Osteocyte (in vitro differentiated cells): ENCODE data around the gene ATP6V1B1. TPM values are rescaled to one million over a fixed set of nuclear protein-coding genes. Genes with fewer than 3 reads are reported as not detected.

ENCODE experiments used
- DNase-seq: peaks from one replicate; pipeline ENCODE4 v3.0.0; 2021; ENCODE audit warnings: mixed read lengths; ENCODE audit not compliant: unreplicated experiment; ENCODE audit errors: extremely low spot score
- H3K27ac Mint-ChIP-seq: one replicate; pipeline ENCODE4 v1.8.0; 2021; ENCODE audit warnings: mild to moderate bottlenecking, mixed read lengths; ENCODE audit not compliant: unreplicated experiment
- H3K27me3 Mint-ChIP-seq: one replicate; pipeline ENCODE4 v1.8.0; 2021; ENCODE audit warnings: mixed read lengths; ENCODE audit not compliant: unreplicated experiment
- H3K36me3 Mint-ChIP-seq: one replicate; pipeline ENCODE4 v1.8.0; 2021; ENCODE audit warnings: mixed read lengths; ENCODE audit not compliant: unreplicated experiment
- H3K4me1 Mint-ChIP-seq: one replicate; pipeline ENCODE4 v1.8.0; 2021; ENCODE audit warnings: mixed read lengths; ENCODE audit not compliant: unreplicated experiment
- H3K4me3 Mint-ChIP-seq: one replicate; pipeline ENCODE4 v1.8.0; 2021; ENCODE audit warnings: mild to moderate bottlenecking, moderate library complexity, mixed read lengths; ENCODE audit not compliant: unreplicated experiment
- H3K9me3 Mint-ChIP-seq: one replicate; pipeline ENCODE4 v1.8.0; 2021; ENCODE audit warnings: mixed read lengths; ENCODE audit not compliant: unreplicated experiment
- total RNA-seq: library from RNA; stranded (reverse); gene quantifications from 2 replicates; pipeline ENCODE4 v1.2.1, GENCODE V29; 2021
- TF ChIP-seq, protein P1 (sequence below): fragments of 200-600 bp; sonication (generic); IDR thresholded peaks from 2 replicates; pipeline ENCODE4 v1.5.0; 2021; ENCODE audit warnings: antibody characterized with exemption, mild to moderate bottlenecking, moderate library complexity

ATP6V1B1 gene
- total RNA-seq, 1 donor from 2014 or later, result 6.3 TPM

DNA sequence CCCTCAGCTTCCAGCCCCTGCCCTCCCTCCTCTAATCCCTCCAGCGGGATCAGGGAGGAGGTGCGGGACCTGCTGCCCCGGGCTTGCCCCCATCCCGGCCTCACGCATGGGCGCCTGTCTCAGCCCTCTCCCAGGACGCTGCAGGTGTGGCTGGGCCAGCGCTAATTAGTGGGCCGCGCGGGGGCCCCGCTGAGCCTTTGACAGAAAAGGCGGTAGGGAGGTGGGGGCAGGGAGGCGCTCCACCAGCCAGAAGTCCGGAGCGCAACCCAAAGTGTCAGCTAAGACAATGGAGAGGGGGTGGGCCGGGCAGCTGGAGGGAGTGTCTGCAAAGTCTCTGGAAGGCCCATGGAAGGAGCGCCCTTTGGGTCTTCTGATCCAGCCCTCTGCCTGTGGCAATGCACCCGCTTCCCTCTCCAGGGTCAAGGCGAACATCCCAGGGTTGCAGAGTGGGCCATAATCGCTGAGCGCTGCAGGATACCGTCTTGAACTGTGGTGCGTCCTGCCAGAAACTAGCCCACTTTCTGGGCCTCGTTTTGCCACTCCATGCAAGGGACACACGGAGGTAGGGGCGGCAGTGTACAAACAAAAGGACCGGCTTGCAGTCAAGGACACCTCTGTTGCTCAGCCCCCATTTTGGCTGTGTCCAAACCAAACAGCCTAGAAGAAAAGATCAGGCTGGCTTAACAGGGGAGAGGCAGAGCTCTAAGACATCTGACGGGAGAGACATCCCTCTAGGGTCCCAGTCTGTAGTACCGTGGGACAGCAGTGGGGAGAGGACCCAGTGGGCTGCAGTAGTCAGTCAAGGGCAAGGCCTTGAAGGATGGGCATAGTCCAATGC lies 3.5 kb downstream of the ATP6V1B1 start:
- H3K4me1 Mint-ChIP-seq, result peaks cover 10% of the 10 kb centered on the region
- H3K4me3 Mint-ChIP-seq, result no peak overlapping the region
- H3K27me3 Mint-ChIP-seq, result no peaks in the 10 kb centered on the region
- TF ChIP-seq, protein P1, sequence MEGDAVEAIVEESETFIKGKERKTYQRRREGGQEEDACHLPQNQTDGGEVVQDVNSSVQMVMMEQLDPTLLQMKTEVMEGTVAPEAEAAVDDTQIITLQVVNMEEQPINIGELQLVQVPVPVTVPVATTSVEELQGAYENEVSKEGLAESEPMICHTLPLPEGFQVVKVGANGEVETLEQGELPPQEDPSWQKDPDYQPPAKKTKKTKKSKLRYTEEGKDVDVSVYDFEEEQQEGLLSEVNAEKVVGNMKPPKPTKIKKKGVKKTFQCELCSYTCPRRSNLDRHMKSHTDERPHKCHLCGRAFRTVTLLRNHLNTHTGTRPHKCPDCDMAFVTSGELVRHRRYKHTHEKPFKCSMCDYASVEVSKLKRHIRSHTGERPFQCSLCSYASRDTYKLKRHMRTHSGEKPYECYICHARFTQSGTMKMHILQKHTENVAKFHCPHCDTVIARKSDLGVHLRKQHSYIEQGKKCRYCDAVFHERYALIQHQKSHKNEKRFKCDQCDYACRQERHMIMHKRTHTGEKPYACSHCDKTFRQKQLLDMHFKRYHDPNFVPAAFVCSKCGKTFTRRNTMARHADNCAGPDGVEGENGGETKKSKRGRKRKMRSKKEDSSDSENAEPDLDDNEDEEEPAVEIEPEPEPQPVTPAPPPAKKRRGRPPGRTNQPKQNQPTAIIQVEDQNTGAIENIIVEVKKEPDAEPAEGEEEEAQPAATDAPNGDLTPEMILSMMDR, result no peak
- peak; percentile 83 for DNase-seq
- no peaks in the 10 kb centered on the region for H3K36me3 Mint-ChIP-seq
- H3K27ac Mint-ChIP-seq, result no peak overlapping the region
- no peaks in the 10 kb centered on the region for H3K9me3 Mint-ChIP-seq

DNA sequence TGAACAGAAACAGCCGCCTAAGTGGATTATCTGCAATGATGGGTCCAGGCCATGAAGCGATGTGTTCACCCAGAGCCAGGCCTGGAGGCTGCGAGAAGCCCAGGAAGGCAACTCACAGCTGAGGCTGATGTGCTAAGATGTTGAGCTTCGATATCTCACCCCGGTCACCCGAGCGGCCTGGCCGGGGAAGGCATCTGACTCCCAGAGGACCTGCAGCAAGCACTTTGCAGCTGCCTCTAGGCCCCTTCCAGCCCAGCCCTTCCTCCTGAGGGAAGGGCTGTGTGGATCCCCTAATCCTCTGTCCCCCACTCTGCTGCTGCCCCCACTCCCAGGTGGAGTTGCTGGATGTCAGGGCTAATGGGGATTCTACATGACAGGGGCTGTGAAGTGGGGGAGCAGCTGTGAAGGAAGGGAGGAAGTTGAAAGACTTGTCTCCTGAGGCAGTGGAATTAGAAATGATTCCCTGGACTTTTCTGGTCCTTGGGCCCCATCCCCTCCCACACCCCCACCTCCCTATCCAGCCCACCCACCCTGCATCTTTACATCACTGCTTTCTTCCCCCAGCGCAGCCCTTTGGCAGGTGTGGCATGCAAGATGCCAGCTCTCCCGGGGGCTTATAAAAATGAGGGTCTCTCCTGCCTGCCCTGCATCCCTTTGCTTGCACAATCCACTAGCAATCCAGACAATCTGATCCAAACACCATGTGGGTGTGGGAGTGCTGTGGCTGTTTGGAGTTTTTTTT lies 4.3 kb downstream of the ATP6V1B1 start:
- no peak overlapping the region for H3K27ac Mint-ChIP-seq
- H3K4me3 Mint-ChIP-seq, result no peak overlapping the region
- TF ChIP-seq, protein P1, result no peak
- peak; percentile 66 for DNase-seq
- no peaks in the 10 kb centered on the region for H3K36me3 Mint-ChIP-seq
- no peaks in the 10 kb centered on the region for H3K9me3 Mint-ChIP-seq
- no peaks in the 10 kb centered on the region for H3K27me3 Mint-ChIP-seq
- peaks cover 10% of the 10 kb centered on the region for H3K4me1 Mint-ChIP-seq

DNA sequence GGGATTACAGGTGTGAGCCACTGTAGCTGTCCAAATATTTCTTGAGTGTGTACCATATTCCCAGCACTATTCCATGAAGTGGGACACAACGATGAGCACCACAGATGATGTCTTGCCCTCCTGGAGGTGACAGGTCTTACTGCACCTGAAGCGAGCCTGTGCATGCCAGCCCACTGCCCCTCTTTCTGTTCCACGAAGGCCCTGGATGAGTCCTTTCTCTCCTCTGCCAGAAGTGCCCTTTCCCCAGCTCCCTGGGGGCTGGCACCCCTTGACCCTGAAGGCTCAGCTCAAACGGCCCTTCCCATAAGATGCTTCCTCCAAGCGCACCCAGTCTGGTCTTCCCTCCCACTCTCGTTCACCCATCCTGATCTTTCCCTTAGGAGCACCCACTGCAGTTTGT lies 5.5 kb downstream of the ATP6V1B1 start:
- Mint-ChIP-seq H3K36me3 (no peaks in the 10 kb centered on the region), H3K4me3 (no peak overlapping the region), H3K27me3 (no peaks in the 10 kb centered on the region), H3K9me3 (no peaks in the 10 kb centered on the region), H3K27ac (no peak overlapping the region), H3K4me1 (peaks cover 13% of the 10 kb centered on the region)
- TF ChIP-seq, protein P1, result no peak
- DNase-seq, result no peak

DNA sequence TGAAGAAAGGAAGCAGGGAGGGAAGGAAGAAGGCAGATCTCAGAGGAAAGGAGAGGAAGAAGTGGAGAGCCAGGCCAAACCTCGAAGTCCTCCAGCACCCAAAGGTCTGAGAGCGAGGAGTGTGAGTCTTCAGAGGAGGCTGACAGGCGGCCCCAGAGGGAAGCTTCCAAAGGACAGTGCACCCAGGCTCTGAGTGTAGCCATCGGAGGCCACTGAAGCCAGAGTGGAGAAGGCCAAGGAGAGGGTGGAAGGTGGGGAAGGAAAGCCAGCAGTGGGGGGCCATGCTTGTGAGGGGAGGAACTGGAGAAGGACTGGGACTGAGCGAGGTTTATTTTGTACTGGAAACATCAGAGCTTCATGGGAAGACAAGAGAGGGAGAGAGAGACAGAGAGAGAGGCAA lies 6.0 kb downstream of the ATP6V1B1 start:
- Mint-ChIP-seq H3K36me3 (no peaks in the 10 kb centered on the region), H3K4me3 (no peak overlapping the region), H3K27ac (no peak overlapping the region), H3K27me3 (no peaks in the 10 kb centered on the region), H3K4me1 (peaks cover 15% of the 10 kb centered on the region), H3K9me3 (no peaks in the 10 kb centered on the region)
- TF ChIP-seq, protein P1, result no peak
- no peak for DNase-seq
